H1 (cell line): Measurements from ENCODE around the gene PLEKHG3. TPM values are rescaled to one million over a fixed set of nuclear protein-coding genes. Genes with fewer than 3 reads are reported as not detected.

Experiments used
- CHD7 ChIP-seq: fragments of 300-600 bp; sonication (generic); IDR thresholded peaks from 2 replicates; pipeline ENCODE4 v1.7.1; 2012; ENCODE audit warnings: low read length, moderate library complexity, mild to moderate bottlenecking, inconsistent platforms; ENCODE audit not compliant: insufficient replicate concordance
- polyA plus RNA-seq, 7 experiments: library from polyadenylated mRNA; depleted of rRNA in 3 of 7; stranded (reverse) in 5 of 7; unstranded in 2 of 7; fragments of >200 nt in 5 of 7; fragments of 200-250 nt in 2 of 7; gene quantifications; 1 replicate in 5 of 7; 2 replicates in 1 of 7; 4 replicates in 1 of 7; pipeline versions ENCODE4 v1.2.1 to v1.2.3, GENCODE V29; 2011 to 2013; ENCODE audit warnings: missing spikeins in 2 of 7, mixed read lengths in 2 of 7
- total RNA-seq: library from RNA; stranded (reverse); fragmentation: NEBNext Ultra II Directional; extraction: Animal tissue kit (Norgen Biotek cat#: 25700); gene quantifications from 2 replicates; pipeline ENCODE4 v1.2.1, GENCODE V29; 2021

Gene PLEKHG3
- total and polyA plus RNA-seq, 2 of the 8 experiments (the other 6 are each of a cell fraction or from before 2014, with no cell fraction given): 43.4 to 90.6 TPM

GRCh38 chr14:64717870-64718269 lies 13.6 kb downstream of the PLEKHG3 start (continued):
- TF ChIP-seq CHD7: no peak
- TF ChIP-seq, all 59 proteins: peak for 1
